Thoracic aorta (tissue), 2 donors: ENCODE data around the gene TIGD6. TPM values are rescaled to one million over a fixed set of nuclear protein-coding genes. Genes with fewer than 3 reads are reported as not detected.

ENCODE experiments used
- ATAC-seq: fragments of 150-250 bp; one replicate; pipeline ENCODE4 v1.8.0; 2017; ENCODE audit warnings: low read depth; ENCODE audit not compliant: insufficient number of reproducible peaks, low FRiP score
- DNase-seq: peaks from one replicate; pipeline ENCODE4 v3.0.0-alpha.2; 2020; ENCODE audit warnings: low spot score
- H3K27ac ChIP-seq, 2 donors: fragments of 200-600 bp; sonication (generic); 1 replicate in 1 of 2; 2 replicates in 1 of 2; pipeline ENCODE4 v1.5.1; 2016; ENCODE audit warnings: mild to moderate bottlenecking in 2 of 2, moderate library complexity in 2 of 2
- H3K27me3 ChIP-seq: fragments of 200-600 bp; sonication (generic); replicated peaks from 2 replicates; pipeline ENCODE4 v1.6.0; 2016; ENCODE audit warnings: mild to moderate bottlenecking; ENCODE audit not compliant: insufficient read depth
- H3K36me3 ChIP-seq: fragments of 200-600 bp; sonication (generic); one replicate; pipeline ENCODE4 v1.5.1; 2016
- H3K4me1 ChIP-seq, 2 donors: fragments of 200-600 bp; sonication (generic); 1 replicate in 1 of 2; 2 replicates in 1 of 2; pipeline versions ENCODE4 v1.5.1 to v1.6.0; 2016; ENCODE audit warnings: low read depth in 2 of 2, mild to moderate bottlenecking in 1 of 2; ENCODE audit not compliant: control insufficient read depth in 1 of 2
- H3K4me3 ChIP-seq: fragments of 200-600 bp; sonication (generic); 2 replicates; pipeline ENCODE4 v1.5.1; 2016; ENCODE audit warnings: mild to moderate bottlenecking
- H3K9me3 ChIP-seq: fragments of 200-600 bp; sonication (generic); 2 replicates; pipeline ENCODE4 v1.5.1; 2016
- total RNA-seq, 2 donors: library from RNA; depleted of rRNA; stranded (reverse); fragments of >200 nt; gene quantifications; one replicate each; pipeline versions ENCODE4 v1.1.0 to v1.2.3, GENCODE V29; 2016
- TF ChIP-seq, protein P1 (sequence below): fragments of 200-600 bp; sonication (generic); IDR thresholded peaks from one replicate; pipeline ENCODE4 v1.5.1; 2019; ENCODE audit warnings: antibody characterized with exemption

Gene TIGD6
- total RNA-seq, 2 donors from 2014 or later = 3.4 to 10.0 TPM

DNA sequence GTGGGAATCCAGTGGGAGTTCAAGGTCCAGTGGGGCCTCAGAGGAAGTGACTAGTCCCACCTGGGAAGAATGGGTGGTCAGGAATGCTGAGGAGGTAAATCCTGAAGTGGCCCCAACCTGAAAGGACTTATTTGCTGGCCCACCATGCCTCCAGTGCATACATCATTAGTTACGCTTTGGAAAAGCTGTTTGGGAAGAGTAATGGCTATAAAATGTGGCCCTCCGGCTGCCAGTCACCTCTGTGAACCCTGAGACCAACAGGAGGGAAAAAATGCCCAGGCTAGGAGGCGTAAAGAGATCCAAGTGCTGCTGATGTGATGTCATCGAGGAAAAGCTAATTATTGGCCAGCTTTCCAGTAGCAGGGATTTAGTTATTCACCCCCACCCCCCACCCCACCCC, 42.6 kb downstream of the TIGD6 start:
- no peak overlapping the region for H3K4me3 ChIP-seq
- ATAC-seq = no peak
- H3K27me3 ChIP-seq = no peaks in the 10 kb centered on the region
- DNase-seq = no peak
- no peak overlapping the region for H3K27ac ChIP-seq
- TF ChIP-seq, protein P1, sequence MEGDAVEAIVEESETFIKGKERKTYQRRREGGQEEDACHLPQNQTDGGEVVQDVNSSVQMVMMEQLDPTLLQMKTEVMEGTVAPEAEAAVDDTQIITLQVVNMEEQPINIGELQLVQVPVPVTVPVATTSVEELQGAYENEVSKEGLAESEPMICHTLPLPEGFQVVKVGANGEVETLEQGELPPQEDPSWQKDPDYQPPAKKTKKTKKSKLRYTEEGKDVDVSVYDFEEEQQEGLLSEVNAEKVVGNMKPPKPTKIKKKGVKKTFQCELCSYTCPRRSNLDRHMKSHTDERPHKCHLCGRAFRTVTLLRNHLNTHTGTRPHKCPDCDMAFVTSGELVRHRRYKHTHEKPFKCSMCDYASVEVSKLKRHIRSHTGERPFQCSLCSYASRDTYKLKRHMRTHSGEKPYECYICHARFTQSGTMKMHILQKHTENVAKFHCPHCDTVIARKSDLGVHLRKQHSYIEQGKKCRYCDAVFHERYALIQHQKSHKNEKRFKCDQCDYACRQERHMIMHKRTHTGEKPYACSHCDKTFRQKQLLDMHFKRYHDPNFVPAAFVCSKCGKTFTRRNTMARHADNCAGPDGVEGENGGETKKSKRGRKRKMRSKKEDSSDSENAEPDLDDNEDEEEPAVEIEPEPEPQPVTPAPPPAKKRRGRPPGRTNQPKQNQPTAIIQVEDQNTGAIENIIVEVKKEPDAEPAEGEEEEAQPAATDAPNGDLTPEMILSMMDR = no peak
- H3K36me3 ChIP-seq = no peaks in the 10 kb centered on the region
- peaks cover 6 to 16% of the 10 kb centered on the region in 2 donors for H3K4me1 ChIP-seq
- H3K9me3 ChIP-seq = no peaks in the 10 kb centered on the region

DNA sequence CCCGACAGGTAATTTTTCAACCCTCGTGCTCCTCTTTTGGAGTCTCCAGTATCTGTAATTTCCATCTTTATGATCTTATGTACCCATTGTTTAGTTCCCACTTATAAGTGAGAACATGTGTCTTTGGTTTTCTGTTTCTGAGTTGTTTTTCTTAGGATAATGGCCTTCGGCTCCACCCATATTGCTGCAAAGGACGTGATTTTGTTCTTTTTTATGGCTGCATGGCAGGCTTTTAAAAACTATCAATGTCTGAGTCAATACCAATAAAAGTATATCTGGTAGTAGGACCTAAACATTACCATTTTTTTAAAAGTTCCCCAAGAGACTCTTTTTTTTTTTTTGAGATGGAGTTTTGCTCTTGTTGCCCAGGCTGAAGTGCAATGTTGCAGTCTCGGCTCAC, 43.8 kb downstream of the TIGD6 start:
- Histone ChIP-seq H3K27ac (no peak overlapping the region), H3K4me3 (no peak overlapping the region), H3K27me3 (no peaks in the 10 kb centered on the region), H3K9me3 (no peaks in the 10 kb centered on the region), H3K4me1 (peaks cover 6 to 14% of the 10 kb centered on the region in 2 donors), H3K36me3 (no peaks in the 10 kb centered on the region)
- no peak for ATAC-seq
- DNase-seq = no peak
- TF ChIP-seq, protein P1 = no peak

DNA sequence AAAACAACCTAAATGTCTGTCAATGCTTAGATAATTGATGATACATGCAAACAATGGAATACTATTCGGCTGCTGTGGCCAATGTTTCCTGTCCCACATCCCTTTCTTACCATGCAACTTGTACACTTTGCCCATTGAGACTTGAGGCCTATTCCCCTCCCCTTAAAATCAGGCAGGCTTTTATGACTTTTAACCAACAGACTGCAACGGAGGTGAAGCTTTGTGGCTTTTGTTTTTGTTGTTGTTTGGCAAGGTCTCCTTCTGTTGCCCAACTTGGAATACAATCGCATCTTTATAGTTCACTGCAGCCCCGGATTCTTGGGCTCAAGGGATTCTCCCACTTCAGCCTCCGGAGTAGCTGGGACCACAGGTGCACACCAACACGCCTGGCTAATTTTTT, 45.7 kb downstream of the TIGD6 start:
- ATAC-seq = no peak
- Histone ChIP-seq H3K4me1 (peaks cover 4% of the 10 kb centered on the region in 2 donors), H3K4me3 (no peak overlapping the region), H3K36me3 (no peaks in the 10 kb centered on the region), H3K27me3 (no peaks in the 10 kb centered on the region), H3K27ac (no peak overlapping the region), H3K9me3 (no peaks in the 10 kb centered on the region)
- no peak for DNase-seq
- TF ChIP-seq, protein P1 = no peak

DNA sequence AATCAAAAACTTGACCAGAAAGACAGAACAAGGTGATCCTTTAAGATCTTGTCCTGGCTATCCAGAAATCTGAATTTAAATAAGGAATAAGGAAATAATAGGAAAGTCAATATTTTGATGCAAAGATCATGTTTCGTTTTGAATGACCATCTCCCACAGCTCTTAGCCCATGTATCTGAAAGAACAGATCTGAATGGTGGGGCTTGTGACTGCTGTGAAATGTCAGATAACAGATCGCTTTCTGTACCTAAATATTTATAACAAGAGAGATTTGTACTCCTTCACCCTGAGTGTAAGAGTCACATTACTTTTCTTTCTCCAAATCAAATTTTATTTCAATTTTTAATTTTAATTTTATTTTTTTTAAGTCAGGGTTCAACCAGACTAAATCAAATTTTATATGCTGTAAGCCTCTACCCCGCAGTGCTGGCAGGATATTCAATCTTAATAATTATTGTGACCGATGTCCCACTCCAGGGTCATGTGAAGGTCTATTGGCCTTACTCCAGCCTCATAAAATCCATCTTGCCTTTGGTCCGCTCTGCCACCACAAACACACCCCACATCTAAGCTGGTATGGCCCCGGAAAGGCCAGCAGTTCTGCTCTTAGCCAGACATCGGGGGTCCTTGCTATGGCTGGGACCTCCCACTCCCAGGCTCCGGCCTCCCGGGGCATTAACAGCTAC, 46.9 kb downstream of the TIGD6 start:
- DNase-seq = no peak
- Histone ChIP-seq H3K9me3 (no peaks in the 10 kb centered on the region), H3K27ac (no peak overlapping the region), H3K36me3 (no peaks in the 10 kb centered on the region), H3K4me3 (no peak overlapping the region), H3K27me3 (no peaks in the 10 kb centered on the region), H3K4me1 (no peaks in the 10 kb centered on the region)
- no peak for ATAC-seq
- TF ChIP-seq, protein P1 = no peak

DNA sequence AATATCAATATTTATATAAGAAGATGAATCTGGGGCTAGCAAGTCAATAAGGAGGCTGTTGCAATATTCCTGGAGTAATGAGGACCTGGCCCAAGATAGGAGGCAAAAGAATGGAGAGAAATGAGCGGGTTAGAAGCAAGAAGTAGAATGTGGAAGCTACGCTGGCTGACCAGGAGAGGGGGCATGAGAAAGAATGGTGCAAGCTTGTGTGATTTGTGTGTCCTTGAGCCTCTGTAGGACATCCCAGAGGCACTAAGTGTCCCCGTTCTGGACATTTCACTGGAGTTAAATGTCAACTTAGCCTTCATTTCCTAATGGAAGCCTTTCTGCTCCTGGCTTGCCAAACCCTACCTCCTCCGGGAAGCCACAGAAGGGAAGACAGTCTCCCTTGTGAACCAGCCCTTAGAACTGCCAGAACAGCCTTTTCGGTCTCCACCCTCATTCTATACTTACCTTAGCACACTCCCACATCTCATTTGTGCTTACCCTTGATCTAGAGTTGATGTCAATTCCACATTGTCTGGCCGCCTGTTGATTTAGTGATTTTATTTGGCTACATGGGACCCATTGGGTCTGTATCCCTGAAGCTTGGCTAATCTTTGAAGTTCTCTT, 49.2 kb downstream of the TIGD6 start:
- no peaks in the 10 kb centered on the region for H3K4me1 ChIP-seq
- H3K4me3 ChIP-seq = no peak overlapping the region
- TF ChIP-seq, protein P1 = no peak
- H3K9me3 ChIP-seq = no peaks in the 10 kb centered on the region
- ATAC-seq = no peak
- H3K27ac ChIP-seq = no peak overlapping the region
- no peaks in the 10 kb centered on the region for H3K36me3 ChIP-seq
- H3K27me3 ChIP-seq = no peaks in the 10 kb centered on the region
- no peak for DNase-seq
